Endothelial cell of umbilical vein (primary cell): ENCODE measurements around the gene KANSL1L.

ENCODE experiments used
- EZH2 ChIP-seq: IDR thresholded peaks from 2 replicates; pipeline ENCODE4 v1.6.1; 2012; ENCODE audit warnings: borderline replicate concordance, low read depth, mild to moderate bottlenecking, moderate library complexity, low read length, inconsistent platforms; ENCODE audit not compliant: severe bottlenecking
- FOS ChIP-seq: IDR thresholded peaks from 2 replicates; pipeline ENCODE4 v1.6.1; 2011; ENCODE audit warnings: mild to moderate bottlenecking, low read length, moderate library complexity, borderline replicate concordance; ENCODE audit not compliant: insufficient read depth
- GATA2 ChIP-seq: IDR thresholded peaks from 2 replicates; pipeline ENCODE4 v1.7.0; 2011; ENCODE audit warnings: low read depth, mild to moderate bottlenecking, moderate library complexity, mixed read lengths, low read length; ENCODE audit not compliant: insufficient read length, insufficient read depth
- MAX ChIP-seq: IDR thresholded peaks from 2 replicates; pipeline ENCODE4 v1.6.1; 2011; ENCODE audit not compliant: insufficient read depth, insufficient read length
- MYC ChIP-seq: IDR thresholded peaks from one replicate; pipeline ENCODE4 v1.6.1; 2011; ENCODE audit warnings: mild to moderate bottlenecking, low read depth, low read length
- POLR2A ChIP-seq: IDR thresholded peaks from 2 replicates; pipeline ENCODE4 v1.6.1; 2012; ENCODE audit warnings: low read depth, mild to moderate bottlenecking, control low read depth, low read length
- POLR2AphosphoS5 ChIP-seq: IDR thresholded peaks from 2 replicates; pipeline ENCODE4 v1.6.1; 2012; ENCODE audit warnings: low read depth, mild to moderate bottlenecking, control low read depth, low read length, moderate library complexity; ENCODE audit not compliant: insufficient read depth
- TF ChIP-seq, protein P1 (sequence below), 2 donors: IDR thresholded peaks; 1 replicate in 1 of 2; 2 replicates in 1 of 2; pipeline ENCODE4 v1.5.1; 2011; ENCODE audit warnings: low read length in 2 of 2, mild to moderate bottlenecking in 2 of 2, moderate library complexity in 2 of 2, control low read depth in 1 of 2, inconsistent platforms in 1 of 2, low read depth in 1 of 2; ENCODE audit not compliant: insufficient read depth in 1 of 2; ENCODE audit errors: extremely low read depth in 1 of 2

DNA sequence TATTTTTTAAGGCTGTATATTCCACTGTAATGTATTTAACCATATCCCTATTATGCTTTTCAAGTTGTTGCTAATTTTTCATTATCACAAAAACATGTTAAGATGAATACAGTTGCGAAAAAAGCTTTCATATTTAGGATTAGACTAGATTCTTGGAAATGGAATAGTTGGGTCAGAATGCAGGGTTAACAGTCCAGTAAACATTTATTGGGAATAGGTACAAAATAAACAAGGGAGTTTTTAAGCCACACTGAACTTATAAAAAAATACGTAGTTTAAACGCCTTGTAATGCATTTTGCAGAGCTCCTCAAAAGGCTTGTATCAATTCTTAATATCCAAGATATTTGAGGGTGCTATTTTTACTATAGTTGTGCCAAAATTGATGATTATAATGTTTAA, 133.1 kb downstream of the KANSL1L start:
- no peak for TF ChIP-seq EZH2
- TF ChIP-seq MYC = no peak
- no peak for TF ChIP-seq POLR2AphosphoS5
- no peak for TF ChIP-seq POLR2A
- TF ChIP-seq GATA2 = no peak
- TF ChIP-seq, protein P1, sequence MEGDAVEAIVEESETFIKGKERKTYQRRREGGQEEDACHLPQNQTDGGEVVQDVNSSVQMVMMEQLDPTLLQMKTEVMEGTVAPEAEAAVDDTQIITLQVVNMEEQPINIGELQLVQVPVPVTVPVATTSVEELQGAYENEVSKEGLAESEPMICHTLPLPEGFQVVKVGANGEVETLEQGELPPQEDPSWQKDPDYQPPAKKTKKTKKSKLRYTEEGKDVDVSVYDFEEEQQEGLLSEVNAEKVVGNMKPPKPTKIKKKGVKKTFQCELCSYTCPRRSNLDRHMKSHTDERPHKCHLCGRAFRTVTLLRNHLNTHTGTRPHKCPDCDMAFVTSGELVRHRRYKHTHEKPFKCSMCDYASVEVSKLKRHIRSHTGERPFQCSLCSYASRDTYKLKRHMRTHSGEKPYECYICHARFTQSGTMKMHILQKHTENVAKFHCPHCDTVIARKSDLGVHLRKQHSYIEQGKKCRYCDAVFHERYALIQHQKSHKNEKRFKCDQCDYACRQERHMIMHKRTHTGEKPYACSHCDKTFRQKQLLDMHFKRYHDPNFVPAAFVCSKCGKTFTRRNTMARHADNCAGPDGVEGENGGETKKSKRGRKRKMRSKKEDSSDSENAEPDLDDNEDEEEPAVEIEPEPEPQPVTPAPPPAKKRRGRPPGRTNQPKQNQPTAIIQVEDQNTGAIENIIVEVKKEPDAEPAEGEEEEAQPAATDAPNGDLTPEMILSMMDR (IDR thresholded peaks at IDR 0.05; ENCODE audit: extremely low read depth in 1 of 2, insufficient read depth in 1 of 2, low read depth in 1 of 2, low read length in 2 of 2) = no peak
- no peak for TF ChIP-seq MAX
- TF ChIP-seq FOS = no peak
